Fibroblast of skin of left quadriceps (primary cell): Measurements from ENCODE around the gene EEF1G.
A peak's percentile ranks its signal among the peaks of the same experiment; 100 is the strongest.
"Not testable (repeated sequence)": the region's sequence is repeated elsewhere in the genome, so short reads cannot be mapped to it uniquely, and the experiment has no call there.

Experiments used
- DNase-seq, 2 experiments: peaks; one replicate each; pipeline ENCODE4 v3.0.0-alpha.2; 2013; ENCODE audit warnings: low read depth in 2 of 2

Gene EEF1G

DNA sequence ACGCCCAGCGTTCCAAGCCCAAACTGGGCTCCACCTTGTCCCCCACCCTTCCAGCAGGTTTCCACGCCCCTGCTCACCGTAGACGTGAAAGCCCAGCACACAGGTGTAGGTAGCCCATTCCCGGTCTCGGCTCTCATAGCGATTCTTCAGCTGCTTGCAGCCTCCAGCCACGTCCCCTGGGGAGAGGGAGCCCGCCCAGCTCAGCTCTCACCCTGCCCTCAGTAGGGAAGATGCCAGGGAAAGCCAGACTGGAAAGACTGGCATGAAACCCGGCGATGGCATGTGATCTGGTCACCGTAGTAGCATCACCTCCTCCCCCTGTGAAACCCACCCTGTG is 29.3 kb upstream of the EEF1G start:
- DNase-seq, result no peak

DNA sequence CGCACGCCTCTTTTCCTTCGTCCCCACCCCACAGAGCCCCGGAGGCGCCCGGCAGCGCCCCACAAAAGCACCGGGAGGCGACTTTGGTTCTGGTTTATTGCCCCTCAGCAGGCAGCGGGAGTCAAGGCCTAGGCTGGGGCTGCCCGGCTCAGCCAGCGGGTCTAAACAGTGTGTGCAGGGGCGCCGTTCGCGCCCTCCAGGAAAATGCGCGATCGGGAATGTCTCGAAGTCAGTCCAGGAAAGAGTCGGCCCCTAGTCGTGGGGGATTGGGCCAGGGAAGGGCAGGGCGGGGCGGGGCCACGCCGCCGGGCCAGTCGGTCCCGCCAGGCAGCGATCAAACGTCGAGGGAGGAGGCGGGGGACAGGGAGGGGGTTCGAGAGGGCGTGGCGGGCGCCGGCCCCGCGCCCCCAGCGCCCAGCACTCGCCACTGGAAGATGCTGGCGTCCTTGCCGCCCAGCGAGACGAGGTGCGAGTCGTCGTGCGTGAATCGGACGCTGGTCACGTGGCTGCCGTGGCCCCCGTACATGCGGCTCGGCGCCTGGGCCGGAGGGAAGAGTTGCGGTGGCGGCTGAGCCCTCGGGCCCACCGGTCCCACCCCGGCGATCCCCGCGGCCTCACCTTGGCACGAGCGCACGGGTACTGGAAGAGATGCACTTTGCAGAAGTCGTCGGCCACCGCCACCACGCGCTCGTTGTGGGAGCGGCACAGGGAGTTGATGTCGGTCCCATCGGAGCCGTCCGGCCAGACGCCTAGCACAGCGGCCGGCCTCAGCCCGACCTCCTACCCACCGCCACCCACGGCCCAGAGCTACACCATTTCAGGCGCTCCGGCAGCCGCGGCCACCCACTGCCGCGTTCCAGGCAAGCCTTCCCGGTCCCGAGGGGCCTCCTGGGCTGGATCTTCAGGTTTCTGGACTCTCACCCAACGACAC is 28.7 kb upstream of the EEF1G start:
- DNase-seq, result peak in 1 of 2 experiments; percentile 32

DNA sequence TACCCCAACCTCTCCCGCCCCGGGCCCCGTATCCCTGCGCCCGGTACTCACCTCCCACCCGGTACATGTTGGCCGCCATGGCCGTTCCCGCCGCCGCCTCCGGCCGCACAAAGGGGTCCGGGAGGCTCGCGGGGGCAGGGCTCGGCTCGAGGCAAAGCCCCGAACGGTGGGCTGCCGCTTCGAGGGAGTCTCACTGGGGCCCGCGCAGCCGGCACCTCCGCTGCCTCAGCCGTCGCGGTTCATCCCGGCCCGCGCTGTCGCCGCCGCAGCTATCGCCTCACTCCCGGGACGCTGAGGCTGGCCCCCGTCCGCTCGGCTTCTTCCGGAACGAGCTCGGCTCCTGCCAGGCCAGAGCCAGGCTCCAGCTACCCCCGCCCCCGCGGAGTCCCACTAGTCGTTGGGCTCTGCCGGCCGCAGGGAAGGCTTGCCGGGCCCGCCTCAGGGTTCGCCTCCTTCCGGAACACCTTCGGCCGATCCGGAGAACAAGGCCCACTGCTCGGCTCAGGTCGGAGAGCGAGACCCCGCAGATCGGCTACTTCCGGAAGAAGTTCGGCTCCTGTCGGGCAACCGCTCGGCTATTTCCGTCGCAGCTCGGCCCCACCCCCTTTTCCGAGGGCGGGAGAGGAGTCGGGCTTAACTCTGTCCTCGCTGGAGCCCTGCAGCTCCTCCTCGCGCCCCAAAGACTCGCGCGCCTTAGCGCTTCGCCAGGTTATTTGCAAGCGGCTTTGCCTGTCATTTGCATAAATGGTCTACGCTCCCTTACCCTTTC is 27.9 kb upstream of the EEF1G start, which contains the start of gene MTA2:
Gene MTA2, minus strand, starts transcription at position 494 of the 769 bp plus-strand sequence. Its CDS starts 415 bp downstream, at position 79.
- peak; percentile 92 to 93 for DNase-seq

DNA sequence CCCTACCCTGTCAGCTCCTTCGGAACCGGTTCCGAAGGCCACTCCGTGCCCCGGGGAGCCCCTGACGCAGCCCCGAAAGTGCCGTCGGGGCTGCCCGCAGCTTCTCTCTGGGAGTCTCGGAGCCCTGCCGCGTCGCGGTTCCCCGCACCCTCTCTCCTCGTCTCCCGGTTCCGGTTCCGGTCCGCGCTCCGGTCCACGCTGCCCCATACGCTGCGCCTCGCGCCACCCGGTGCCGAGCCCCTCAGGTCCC is 27.4 kb upstream of the EEF1G start:
- no peak for DNase-seq

DNA sequence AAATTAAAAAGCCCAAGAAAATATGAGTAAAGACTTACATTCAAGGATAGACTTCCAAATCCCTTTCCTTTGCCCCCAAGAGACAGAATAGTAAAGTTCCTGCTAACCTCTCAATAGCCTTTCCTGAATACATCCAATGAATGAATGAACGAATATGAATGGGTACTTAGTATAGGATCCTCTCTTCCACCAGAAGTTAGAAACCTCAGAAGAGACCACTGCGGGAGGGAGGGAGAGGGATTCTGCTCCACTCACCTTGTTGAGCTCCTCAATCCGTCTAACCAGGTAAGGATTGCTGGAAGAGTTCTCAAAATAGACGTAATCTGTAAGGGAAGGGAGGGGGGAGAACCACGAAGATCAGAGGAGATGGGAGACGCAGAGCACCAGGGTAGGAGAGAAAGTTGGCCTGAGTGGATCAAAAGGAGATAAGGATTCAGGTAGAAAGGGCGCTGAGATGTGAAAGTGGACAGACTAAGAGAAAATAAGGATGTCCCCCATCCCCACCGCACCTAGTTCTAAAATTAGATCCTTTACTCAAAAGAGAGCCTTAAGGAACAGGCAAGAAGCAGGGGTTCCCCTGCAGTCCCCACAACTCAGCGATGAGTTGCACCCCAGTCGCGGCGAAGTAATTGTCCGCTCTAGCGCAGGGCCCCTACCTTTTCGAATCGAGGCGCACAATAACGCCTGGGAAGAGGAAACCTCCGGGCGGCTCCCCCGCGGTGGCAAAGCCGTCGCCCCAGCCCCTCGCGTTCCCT is 26.9 kb upstream of the EEF1G start:
- DNase-seq, result no peak

DNA sequence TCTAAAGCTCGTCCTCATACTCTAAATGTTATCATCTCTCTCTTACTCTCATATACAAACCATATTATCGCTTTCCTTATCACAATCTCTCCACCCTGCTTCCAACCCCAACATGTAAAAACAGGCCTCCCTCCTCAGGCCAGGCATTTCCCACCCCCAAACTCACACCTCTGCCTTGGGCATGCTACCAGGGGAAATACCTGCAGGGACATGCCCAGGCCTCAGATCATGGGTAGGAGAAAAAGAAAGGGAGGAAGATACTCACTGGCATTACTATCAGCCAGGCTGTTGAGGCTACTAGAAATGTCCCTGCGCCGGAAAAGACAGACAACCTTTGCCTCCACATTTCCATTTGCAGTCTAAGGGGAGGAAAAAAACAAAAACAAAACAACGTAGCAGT is 26.2 kb upstream of the EEF1G start:
- DNase-seq, result no peak

DNA sequence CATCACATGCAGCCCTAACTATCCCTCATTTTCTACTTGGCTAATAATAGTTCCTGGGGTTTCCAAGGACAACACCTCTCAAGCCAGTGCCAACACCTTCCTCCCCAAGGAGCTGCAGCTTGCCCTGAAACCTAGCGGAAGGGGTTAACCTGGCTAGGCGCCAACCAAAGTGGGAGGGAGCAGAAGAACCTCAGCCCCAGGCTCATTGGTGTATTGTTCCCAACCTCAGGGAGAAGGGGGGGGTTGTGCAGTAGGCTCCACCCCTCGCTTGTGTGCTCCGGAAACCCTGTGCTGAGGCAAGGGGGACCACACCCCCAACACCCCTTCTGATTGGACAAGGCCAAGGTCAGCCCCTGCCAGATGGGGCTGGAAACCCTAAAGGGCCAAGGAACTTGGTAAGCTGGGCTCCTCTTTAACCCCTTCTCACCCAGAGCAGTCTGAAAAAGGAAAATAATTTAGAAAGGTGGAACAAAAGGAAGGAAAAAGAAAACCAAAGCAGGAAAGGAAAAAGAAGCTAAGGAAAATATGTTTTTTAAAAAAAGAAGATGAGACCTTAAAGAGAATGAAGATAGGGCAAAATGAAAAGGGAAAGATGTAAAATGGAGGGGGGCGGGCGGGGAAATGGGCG is 25.5 kb upstream of the EEF1G start:
- peak; percentile 96 to 97 for DNase-seq

DNA sequence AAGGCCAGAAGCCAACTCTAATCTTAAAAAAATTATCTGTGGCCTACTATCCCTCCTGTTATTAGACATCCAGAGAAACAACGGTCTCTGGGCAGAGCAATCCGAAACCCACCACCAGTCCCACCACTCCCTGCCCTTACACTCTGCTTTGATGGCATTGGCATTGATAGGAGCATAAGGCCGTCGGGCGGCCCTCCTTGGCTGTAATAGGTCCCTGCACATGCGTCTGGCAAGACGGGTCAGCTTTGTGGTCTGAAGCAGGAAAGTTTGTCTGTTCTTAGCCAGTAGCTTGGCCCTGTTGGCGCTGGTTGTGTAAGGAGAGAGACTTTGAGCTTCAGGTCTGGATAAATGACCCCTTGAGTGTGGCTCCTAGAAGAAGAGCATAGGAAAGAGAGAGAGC is 21.4 kb upstream of the EEF1G start:
- no peak for DNase-seq

DNA sequence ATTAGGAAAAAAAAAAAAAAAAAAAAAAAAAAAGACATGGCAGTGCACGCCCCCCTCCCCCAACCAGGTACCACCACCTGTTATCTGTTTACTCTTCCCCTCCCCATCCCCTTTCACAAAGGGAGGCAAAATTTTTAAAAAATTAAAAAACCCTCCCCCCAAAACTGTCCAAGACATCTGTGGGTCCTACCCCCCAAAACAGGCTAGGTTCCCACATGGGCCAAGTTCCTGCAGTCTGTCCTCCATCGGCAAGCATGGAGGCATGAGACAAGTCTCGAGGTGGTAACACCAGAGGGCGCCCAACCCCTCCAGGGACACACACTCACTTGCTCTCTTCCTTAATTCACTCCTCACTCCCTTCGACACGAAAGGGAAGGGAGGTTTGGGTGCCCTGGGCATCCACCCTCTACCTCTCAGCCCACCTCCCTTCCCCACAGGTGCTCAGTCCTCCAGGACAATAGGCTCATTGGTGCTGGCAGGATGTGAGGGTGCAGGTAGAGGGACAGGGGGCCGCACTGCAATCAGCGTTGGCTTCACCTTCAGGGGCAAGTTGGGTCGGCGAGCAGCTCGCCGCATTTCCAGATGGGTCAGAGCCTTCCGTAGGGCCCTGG is 19.8 kb upstream of the EEF1G start:
- peak in 1 of 2 experiments; percentile 42 for DNase-seq

DNA sequence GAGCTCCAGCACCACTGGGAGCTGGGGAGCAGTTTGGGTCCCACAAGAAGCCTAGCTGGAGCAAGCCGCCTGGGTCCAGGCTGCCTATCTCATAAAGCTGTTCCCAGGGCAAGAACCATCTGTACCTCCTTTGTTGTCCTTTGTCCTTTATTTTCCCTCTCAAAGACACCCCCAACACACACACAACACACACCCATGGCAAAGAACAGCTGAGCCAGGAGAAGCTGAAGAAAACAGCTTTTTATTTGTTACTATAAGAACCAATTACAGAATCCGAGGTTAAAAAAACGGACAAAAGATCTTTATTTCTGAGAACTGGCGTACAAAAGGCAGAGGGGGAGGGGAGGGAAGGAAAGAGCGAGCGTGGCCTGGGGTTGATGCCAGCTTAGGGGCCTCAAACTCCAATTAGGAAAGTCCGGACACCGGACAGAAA is 19.3 kb upstream of the EEF1G start:
- no peak for DNase-seq

DNA sequence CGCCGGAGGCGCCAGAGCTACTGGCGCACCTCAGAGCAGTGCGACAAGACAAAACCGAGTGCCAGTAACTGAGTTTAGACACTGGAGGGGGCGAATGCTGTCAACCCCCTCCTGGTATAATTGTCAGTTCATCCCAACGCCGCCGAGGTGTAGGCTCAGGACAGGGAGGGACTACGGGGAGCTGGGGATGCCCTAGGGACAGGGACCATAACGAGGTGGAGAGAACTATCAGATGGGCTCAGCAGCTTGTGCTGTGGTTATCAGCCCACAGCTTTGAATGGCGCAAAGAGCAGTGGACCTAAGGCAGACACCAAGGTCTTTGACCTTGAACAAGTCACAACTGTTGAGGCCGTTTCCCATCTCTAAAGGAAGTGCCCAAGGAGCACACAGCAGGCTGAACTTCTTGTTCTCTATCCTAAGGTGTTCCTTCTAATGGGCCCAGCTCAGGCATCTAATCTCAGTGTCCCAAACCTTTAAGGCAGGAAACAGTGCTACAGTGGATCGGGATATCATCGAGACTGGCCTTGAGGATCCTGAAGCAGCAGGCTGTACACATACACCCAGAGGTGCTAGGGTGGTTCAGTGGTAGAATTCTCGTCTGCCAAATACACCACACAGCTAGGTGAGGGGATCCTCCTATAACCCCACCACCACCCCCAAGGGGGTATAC is 18.6 kb upstream of the EEF1G start:
- no peak for DNase-seq

DNA sequence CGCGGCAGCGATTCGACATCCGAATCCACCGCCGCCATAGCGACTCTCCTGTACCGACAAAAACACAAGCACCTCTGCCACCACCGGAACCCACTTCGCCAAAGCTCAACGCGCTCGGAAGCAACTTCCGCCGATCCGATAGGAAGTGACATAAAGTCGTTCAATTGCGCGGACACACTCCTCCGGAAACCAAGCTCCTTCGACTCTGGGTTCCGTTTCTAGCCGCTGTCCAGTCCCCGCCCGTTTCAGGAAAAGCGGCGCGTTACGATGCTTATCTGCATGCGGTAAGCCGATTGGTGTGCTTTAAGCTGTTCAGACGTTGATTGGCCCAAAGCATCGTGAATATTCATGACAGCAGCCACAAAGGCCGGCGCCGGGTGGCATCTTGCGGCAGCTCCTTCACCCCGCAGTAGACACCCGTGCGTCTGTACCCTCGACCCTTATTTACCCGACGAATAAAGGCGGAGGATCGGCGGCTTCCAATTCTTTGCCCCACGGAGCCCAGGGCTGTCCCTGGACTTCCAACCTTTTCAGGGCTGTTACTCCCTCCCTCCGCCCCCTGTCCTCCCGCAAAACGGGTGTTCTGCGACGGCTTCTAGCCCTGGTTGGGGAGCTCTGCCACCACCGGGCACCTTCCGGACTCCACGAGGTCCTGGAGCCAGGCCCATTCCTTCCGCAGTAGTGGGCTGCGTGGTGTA is 17.9 kb upstream of the EEF1G start, which contains the start of gene TUT1:
Gene TUT1, minus strand, starts transcription at position 76 of the 698 bp plus-strand sequence. Its CDS starts 38 bp downstream, at position 38.
- peak; percentile 96 to 97 for DNase-seq

DNA sequence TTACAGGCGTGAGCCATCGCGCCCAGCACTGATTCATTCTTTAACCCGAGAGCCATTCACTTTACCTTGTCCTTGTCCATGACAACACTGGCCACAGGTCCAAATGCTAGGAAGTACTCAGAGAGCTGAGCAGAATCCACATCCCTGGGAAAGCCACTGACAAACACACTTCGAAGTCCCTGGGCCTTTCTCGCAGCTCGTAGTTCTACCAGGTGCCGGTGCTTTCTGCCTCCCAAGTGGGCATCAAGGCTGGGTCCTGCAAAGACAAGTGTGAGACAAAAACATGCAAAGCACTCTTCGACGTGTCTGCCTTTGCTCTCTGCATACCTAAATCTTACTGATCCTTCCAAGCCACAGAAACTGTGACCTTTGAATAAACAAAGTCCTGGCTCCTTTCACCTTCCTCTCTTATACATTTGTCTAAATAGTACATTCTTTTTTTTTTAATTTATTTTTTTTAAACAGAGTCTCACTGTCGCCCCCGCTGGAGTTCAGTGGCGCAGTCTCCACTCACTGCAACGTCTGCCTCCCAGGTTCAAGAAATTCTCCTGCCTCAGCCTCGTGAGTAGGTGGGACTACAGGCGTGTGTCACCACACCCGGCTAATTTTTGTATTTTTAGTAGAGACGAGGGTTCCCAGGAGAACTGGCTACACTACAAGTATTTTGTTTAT is 15.4 kb upstream of the EEF1G start:
- DNase-seq, result no peak

DNA sequence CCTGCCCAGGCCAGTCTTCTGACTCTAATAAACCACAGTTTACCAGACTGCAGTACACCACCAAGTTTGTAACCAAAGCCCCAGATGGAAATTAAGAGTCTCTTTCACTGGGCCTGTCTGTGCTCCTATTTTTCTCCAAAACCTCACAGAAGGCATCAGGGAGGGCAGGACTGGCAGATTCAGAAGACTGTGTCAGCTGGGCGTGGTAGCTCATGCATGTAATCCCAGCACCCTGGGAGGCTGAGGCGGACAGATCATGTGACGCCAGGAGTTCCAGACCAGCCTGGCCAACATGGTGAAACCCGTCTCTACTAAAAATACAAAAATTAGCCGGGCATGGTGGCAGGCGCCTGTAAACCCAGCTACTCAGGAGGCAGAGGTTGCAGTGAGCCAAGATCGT is 11.7 kb upstream of the EEF1G start:
- DNase-seq, result not testable (repeated sequence)

DNA sequence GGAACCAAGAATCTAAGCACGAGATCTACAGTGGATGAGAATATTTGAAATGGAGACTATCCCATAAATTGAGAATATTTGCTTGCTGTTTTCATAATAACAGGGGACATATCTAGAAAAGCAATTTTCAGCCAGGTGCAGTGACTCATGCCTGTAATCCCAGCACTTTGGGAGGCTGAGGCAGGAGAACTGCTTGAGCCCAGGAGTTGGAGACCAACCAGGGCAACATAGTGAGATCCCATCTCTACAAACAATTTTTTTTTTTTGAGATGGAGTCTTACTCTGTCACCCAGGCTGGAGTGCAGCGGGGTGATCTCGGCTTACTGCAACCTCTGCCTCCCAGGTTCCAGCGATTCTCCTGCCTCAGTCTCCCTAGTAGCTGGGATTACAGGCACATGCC is 8.0 kb upstream of the EEF1G start:
- DNase-seq, result not testable (repeated sequence)

DNA sequence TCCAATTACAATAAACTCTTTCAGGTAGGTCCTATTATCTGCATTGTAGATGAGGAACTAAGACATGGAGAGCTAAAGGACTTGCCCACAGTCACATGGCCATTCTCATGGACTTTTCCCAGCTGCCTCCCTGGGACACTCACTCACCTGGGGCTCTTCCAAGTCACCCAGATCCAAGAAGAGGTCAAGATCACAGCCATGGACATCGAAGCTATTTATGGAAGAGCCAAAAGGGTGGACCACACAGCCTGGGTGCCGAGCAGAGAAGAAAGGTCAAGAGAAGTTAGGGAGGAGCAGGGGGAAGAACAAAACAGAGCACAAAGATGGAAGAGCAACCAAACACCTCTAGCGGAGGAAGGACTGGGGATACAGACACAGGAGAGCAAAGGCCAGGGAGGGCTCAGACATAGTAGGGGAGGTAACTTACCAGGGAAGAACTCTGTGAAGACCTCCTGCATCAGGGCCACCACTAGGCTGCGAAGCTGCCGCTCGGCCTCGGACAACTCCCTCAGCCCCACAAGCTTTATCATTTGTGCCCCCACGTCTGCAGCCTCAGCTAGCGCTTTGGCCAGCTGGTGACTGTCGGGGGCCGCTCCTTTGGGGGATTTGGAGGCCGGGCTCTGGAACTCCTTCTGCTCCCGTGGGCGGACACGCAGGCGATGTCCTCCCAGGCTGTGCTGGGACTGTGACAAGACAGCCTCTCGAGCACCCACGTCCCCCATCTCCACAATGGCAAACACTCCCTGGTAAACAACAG is 7.4 kb upstream of the EEF1G start:
- no peak for DNase-seq

DNA sequence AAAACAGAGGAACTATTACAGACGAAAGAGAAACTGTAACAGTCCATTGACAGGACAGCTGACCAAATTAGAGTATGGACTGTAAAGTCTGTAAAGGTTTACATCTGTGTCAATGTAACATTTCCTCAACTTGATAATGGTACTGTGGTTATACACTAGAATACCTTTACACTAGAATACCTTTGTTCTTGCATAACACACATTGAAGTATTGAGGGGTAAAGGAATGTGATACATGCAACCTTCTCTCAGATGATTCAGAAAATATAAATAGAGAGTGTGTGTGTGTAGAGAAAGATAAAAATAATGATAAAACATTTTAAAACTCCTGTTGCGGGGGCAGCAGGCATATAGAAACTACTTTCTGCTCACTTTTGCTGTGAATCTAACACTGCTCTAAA is 5.6 kb upstream of the EEF1G start:
- no peak for DNase-seq

DNA sequence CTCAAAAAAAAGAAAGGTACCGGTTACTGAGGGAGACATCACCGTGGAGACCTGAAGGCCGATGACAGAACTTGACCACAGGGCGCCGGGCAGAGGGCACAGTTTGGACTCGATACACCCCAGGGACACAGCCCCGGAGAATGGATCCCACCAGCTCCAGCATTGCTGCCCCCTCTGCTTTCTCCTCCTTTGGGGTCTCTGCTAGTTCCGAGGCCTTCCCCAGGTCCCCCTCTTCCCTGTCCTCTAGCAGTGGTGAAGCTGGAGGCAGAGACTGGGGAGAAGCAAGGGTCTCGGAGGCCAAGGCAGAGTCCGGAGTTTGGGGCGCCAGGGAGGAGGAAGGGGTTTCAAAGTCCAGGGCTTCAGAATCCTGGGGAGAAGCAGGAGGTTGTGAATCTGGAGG is 4.8 kb upstream of the EEF1G start:
- no peak for DNase-seq
